Brain pericyte (primary cell): ENCODE data around the gene E2F6.

Experiments
- DNase-seq: peaks from one replicate; pipeline ENCODE4 v3.0.0-alpha.2; 2012; ENCODE audit warnings: low read depth, low spot score

Gene E2F6

DNA sequence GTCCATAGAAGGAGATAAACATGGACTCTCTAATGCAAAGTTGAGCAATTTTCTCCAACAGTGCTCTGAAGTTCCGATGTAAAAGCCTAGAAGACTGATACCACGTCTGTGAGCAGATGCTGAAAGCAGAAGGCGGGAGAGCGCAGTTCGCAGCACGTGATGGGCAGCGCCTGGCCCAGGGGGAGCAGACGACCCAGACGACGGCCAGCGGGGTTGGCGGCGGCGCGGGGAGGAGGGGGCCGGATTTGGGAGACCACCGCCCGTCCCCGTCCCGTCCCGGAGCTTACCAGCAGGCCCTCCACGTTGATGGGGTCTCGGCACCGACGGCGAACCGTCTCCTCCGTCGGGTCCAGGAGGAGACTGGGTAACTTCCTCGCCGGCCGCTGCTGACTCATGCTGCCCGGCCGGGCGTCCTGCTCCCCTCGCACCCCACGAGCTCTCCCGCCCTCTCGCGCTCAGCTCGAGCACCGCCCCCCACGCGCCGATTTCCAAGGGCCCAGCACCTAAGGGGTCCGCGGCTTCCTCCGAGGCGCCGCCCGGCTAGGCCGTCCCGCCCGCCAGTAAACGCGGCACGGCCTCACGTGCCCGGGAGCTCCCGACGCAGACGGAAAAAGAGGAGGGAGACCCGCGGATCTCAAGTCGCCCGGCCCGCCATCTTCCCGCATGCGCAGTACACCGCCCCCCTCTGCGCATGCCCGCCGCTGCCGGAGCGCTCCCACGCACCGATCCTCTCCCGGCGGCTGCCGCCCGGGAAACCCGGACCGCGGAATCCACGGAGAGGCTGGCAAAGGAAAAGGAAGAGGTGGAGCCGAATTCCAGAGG is at the start of gene E2F6:
E2F6 (minus strand) TSS at position 677 of the 822 bp plus-strand sequence; CDS start at position 395, 282 bp downstream.
- peak; percentile 73 for DNase-seq

DNA sequence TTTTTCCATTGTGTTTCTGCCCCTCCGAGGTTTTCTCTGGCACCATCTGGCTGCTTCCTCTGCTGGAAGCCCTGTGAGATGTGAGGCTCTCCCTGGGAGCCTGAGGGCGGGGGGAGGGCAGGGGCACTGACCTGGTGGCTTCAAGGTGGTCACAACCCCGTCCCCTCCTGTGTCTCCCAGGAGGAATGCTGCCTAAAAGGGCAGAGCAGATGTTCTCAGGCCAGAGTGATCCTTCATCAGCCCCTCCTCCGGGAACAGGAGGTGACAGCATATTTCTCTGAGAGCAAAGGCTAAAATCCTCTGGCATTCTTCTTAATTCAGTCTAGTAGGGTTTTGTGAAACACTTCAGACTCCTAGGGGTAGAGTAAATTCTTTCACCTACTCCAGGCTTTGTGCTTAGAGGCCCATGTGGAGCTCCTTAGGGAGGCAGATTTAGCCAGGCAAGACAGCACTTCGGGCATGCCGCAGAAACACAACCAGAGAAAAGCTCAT is 49.6 kb upstream of the E2F6 start:
- DNase-seq, result no peak

- DNase-seq, result no peak
These were observed 48.9 kb upstream of the E2F6 start for GRCh38 chr2:11514904-11515303.

DNA sequence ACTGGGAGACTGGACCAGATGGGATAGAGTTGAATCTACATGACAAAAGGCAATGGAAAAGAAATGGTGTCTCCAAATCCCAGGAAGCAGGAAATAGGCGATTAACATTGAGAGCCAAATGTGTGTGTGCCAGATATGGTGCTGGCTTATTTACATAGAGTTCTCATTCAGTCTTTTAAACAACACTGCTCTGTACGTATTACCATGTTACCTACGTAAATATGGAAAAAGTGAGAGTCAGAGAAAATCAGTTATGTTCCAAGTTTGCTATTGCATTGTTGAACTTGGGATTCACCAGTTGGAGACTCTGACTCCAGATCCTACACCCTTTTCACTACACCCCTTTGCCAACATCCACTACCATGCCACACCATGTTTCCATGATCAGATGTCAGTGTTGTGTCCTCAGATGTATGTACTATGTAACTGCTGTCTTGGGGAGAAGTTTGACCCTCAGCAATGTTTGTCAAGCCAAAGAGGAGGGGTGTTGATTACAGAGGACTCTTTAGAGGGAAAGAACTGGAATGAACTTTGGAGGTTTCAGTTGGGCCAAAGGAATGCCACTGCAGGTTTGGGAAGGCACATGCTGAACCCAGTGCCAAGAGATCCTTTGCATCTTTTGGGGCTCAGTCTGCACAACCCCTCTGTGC is 48.2 kb upstream of the E2F6 start:
- no peak for DNase-seq

GRCh38 chr2:11513319-11513718 is 47.4 kb upstream of the E2F6 start:
- no peak for DNase-seq

DNA sequence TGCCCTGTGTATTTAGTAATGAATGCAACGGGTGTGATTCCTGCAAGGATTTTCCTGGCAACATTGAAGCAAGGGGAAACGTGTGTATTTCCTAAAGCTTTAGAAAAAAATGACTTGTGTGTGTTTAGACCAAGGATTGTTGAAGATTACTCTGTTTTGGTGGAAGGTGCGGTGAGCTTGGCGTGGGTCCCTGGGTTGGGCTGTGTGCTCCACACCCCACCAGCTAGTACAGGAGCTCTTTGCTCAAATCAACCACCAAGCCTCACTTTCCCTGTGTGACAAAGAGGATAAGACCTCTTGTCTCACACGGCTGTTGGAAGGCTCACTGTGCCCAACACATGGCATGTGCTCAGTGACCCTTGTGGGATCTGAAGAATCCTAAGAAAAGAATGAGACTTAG is 46.5 kb upstream of the E2F6 start:
- no peak for DNase-seq

DNA sequence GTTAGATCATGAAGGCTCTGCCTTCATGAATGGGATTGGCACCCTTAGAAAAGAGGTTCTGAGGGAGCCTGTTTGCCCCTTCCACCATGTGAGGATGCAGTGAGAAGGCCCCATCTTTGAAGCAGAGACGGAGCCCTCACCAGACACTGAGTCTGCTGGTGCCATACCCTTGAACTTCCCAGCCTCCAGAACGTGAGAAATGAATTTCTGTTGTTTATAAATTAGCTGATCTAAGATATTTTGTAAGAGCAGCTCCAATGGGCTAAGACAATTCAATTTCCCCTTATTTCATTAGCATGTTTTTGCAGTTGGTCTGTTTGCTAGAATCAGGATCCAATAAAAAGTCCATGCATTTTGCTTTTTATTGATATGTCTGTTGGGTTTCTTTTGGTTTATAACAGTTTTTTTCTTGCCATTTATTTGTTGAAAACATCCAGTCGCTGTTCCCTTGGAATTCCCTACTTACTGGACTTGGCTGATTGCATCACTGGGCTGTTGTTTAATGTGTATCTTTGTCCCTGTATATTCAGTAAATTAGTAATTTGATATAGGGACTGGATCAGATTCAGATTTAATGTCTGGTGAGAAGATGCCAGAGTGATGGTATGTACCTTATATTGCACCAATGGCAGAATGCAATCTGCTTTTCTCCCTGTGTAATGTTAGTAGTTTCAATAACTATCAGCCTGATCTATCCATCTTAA is 43.8 kb upstream of the E2F6 start:
- DNase-seq, result no peak

GRCh38 chr2:11508279-11508678 is 42.3 kb upstream of the E2F6 start:
- DNase-seq, result no peak

DNA sequence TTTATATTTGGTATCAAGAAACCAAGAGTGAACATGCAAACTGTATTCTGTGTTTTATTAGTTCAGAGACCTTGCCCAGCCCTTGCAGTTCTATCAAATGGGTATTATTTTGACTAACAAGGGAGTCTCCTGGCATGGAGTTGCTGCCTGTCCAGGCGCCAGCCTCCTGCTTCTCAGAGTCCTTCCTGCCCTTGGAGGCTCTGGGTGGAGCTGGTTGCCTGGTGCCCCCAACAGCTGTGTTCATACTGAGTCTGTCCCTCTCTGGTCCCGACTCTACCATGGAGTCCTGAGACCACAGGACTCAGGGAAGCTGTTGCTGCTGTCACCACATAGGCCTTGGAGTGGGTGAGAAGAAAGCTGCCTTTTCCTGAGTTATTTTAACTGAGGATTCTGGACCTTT is 41.6 kb upstream of the E2F6 start:
- no peak for DNase-seq

- DNase-seq, result no peak
These were observed 40.6 kb upstream of the E2F6 start for GRCh38 chr2:11506611-11506969.

DNA sequence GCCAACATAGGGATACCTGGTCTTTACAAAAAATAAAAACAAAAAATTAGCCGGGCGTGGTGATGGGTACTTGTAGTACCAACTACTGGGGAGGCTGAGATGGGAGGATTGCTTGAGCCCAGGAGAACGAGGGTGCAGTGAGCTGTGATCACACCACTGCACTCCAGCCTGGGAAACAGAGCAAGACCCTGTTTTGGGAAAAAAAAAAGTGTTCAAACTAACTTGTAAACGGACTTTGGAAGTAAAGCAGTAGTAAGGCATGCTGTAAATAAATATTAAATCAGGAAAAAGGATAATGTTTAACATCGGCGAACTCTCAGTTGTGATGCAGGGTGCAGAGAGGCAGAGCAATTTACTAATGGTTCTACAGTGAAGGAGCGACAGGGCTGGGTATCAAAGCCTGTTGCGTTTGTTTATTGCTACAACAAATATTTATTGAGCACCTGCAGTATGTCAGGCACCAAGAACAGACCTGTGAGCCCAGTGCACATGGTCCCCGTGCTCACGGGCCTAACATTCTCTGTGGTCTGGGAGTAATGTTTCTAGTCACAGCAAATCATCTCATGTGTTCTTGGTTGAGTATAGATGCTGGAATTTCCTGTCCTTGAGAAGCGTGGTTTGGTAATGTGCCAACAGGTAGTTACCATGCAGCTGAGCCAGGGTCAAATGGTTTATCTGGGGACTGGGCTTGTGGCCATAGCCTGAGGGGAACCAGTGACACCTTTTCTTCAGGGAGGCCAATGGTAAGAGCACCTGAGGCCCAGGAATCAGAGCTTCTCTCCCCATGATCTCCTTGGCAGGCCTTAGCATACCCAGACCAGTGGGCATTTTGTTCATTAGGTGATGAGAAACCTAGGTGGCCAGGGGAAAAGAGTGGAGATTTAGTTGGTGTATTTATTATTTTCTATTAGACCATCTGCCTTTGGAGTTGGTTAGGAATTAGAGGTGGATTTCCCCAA is 40.0 kb upstream of the E2F6 start:
- no peak for DNase-seq

GRCh38 chr2:11503354-11503927 is 37.5 kb upstream of the E2F6 start:
- no peak for DNase-seq

- DNase-seq, result no peak
These were observed 36.9 kb upstream of the E2F6 start for GRCh38 chr2:11502740-11503292.

DNA sequence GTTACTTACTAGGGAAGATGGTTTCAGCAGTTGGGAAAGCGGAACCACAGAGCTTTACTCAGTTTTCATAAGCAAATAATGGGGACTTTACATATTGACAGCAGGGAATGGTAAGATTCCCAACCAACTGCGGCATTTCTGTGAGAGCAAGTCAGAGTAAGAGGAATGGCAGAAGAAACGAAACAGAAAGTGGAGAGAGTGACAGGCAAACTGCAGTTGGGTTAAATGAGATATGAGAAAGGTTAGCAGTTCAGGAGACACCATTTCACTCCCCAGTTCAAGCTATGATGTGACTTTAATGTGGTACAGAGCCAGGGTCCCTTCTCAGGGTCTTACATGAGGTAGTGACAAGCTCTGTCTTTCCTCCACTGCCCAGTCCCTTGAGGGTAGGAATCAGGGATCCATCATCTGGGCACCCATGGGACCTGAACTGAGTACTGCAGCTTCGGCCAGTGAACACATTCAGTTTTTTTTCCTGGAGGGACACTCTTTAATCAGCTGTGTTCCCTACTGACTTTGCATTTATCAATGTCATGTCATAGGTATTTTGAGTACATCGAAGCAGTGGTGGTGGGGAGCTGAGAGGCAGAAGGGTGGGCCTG is 34.8 kb upstream of the E2F6 start:
- no peak for DNase-seq

- DNase-seq, result no peak
These were observed 33.3 kb upstream of the E2F6 start for GRCh38 chr2:11499081-11499743.

GRCh38 chr2:11498543-11499034 is 32.6 kb upstream of the E2F6 start:
- DNase-seq, result no peak

GRCh38 chr2:11495844-11496681 is 30.1 kb upstream of the E2F6 start:
- no peak for DNase-seq

DNA sequence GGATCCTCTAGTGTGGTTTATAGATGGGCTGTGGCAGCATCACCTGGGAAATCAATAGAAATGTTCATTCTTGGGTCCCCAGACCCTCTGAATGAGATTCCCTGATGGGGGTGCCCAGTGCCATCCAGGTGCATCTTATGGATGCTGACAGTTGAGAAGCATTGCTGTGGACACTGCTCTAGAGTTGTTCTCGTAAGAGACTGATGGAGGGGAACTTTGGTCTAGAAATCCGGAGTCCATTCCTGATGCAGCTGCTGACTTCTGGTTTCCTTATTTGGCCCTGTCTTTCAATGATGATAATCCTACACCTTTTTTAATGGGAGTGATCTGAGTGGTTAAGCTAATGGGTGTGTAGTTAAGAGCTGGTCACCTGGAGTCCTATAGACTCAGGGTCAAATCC is 28.3 kb upstream of the E2F6 start:
- no peak for DNase-seq

GRCh38 chr2:11493282-11493681 is 27.3 kb upstream of the E2F6 start:
- no peak for DNase-seq
